NT2/D1 (cell line): ENCODE results near the gene TNFSF13B.

ENCODE experiments used
- SUZ12 ChIP-seq: IDR thresholded peaks from 2 replicates; pipeline ENCODE4 v1.6.1; 2011; ENCODE audit not compliant: insufficient read length, insufficient read depth; ENCODE audit errors: extremely low read depth
- YY1 ChIP-seq: IDR thresholded peaks from 2 replicates; pipeline ENCODE4 v1.6.1; 2011; ENCODE audit not compliant: insufficient read length, insufficient read depth

DNA sequence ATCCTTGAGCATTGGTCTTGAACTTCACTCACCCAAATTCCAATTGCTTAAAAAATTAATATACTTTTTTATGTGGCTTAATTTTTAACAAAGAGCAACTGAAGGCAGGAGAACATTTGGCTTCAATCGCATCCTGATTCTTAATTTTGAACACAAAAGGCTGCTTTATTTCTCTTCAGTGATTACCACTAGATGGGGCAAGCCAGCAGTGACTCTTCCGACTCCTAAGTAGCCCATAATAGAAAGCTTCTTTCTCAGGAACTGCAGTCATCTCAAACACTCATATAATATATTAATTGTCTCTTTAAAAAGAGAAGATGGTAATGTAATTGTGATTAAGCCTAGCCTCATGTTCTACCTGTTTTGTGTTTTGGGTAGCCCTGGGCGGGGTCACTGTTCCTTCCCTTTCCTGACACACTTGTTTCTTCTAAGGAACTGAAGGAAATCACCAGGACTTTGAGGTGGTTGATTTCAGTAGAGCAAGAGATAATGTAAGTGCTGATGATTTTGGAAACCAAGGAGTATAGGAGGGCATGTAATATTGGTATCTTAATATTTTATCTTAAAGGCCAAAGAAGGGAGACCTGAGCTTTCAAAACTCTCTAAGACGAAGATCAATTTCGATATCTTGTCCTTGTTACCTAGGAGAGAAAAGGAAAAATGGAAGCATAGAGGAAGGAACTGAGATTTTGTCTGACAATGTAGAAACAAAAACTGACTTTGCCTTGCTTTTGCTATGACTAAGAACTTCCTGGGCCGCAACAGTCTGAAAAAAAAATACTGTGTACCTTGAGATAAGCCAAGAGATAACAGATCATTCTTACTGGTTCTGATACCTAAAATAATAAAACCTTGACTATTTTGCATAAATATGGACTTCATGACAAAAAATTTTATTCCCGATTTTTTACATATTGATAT is 73.1 kb downstream of the TNFSF13B start:
- no peak for TF ChIP-seq YY1
- TF ChIP-seq SUZ12, result no peak
